Measurements from ENCODE around the gene CEACAM19. TPM values are rescaled to one million over a fixed set of nuclear protein-coding genes. Genes with fewer than 3 reads are reported as not detected.

The CEACAM19 gene
- total and polyA plus RNA-seq, 9 of the 15 experiments (the other 6 are each of a cell fraction or from before 2014, with no cell fraction given) = 0.15 to 0.30 (median 0.23) TPM; not detected in 5

GRCh38 chr19:44653977-44654774 lies 17.1 kb upstream of the CEACAM19 start (continued):
- TF ChIP-seq GTF2E2 (tag; IDR thresholded peaks at IDR 0.05) (no peak), MAFG (tag; conservative IDR thresholded peaks at IDR 0.05) (peak; percentile 57), C11orf30 (IDR thresholded peaks at IDR 0.05; ENCODE audit: low read depth) (peak; percentile 62; the same call in 1 of the 2 replicates), MAFF (IDR thresholded peaks at IDR 0.05; ENCODE audit: low read length) (peak; percentile 10; the same call in 1 of the 2 replicates), CTBP1 (IDR thresholded peaks at IDR 0.05; ENCODE audit: borderline replicate concordance) (peak; percentile 48; the same call in 1 of the 2 replicates), STAG1 (CRISPR knock-in tag; IDR thresholded peaks at IDR 0.05; ENCODE audit: borderline replicate concordance) (peak; percentile 28; the same call in 1 of the 2 replicates), KAT8 (IDR thresholded peaks at IDR 0.05; ENCODE audit: low read depth) (no peak), XRCC5 (IDR thresholded peaks at IDR 0.05; ENCODE audit: low read depth, low read length) (0 out of 2 replicates have a peak, but pooled peaks have one; percentile 39), RNF2 (IDR thresholded peaks at IDR 0.05) (no peak), USF2 (CRISPR knock-in tag; IDR thresholded peaks at IDR 0.05) (peak; percentile 18; the same call in 1 of the 2 replicates), SMC3 (conservative IDR thresholded peaks at IDR 0.05; ENCODE audit: insufficient read depth, low read depth, low read length) (peak; percentile 74), ZNF143 (CRISPR knock-in tag; IDR thresholded peaks at IDR 0.05) (no peak), MAZ (CRISPR knock-in tag; conservative IDR thresholded peaks at IDR 0.05 in 1 of 2, IDR thresholded peaks at IDR 0.05 in 1 of 2) (peak in 1 of 2 experiments; percentile 63; a peak in 2 of 4 replicates), MAFK (IDR thresholded peaks at IDR 0.05; ENCODE audit: low read length) (peak; percentile 66), RAD51 (IDR thresholded peaks at IDR 0.05; ENCODE audit: borderline replicate concordance, low read depth) (peak; percentile 42; the same call in 1 of the 2 replicates), JUND (IDR thresholded peaks at IDR 0.05; ENCODE audit: borderline replicate concordance, low read depth, low read length) (peak; percentile 45; the same call in 1 of the 2 replicates), JUND (tag; IDR thresholded peaks at IDR 0.05; ENCODE audit: borderline replicate concordance, low read depth, low read length) (no peak; the same call in 2 of the 3 replicates), RCOR1 (IDR thresholded peaks at IDR 0.05; ENCODE audit: borderline replicate concordance in 1 of 2, low read depth in 2 of 2, low read length in 2 of 2) (0 out of 4 replicates have a peak, but pooled peaks of 1 of the 2 experiments have one; percentile 31), ZBTB33 (CRISPR knock-in tag; IDR thresholded peaks at IDR 0.05) (peak; percentile 63; the same call in 1 of the 2 replicates)
- TF ChIP-seq, protein P1, sequence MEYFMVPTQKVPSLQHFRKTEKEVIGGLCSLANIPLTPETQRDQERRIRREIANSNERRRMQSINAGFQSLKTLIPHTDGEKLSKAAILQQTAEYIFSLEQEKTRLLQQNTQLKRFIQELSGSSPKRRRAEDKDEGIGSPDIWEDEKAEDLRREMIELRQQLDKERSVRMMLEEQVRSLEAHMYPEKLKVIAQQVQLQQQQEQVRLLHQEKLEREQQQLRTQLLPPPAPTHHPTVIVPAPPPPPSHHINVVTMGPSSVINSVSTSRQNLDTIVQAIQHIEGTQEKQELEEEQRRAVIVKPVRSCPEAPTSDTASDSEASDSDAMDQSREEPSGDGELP (CRISPR knock-in tag; IDR thresholded peaks at IDR 0.05; ENCODE audit: borderline replicate concordance) = peak; percentile 95
- TF ChIP-seq, protein P2, sequence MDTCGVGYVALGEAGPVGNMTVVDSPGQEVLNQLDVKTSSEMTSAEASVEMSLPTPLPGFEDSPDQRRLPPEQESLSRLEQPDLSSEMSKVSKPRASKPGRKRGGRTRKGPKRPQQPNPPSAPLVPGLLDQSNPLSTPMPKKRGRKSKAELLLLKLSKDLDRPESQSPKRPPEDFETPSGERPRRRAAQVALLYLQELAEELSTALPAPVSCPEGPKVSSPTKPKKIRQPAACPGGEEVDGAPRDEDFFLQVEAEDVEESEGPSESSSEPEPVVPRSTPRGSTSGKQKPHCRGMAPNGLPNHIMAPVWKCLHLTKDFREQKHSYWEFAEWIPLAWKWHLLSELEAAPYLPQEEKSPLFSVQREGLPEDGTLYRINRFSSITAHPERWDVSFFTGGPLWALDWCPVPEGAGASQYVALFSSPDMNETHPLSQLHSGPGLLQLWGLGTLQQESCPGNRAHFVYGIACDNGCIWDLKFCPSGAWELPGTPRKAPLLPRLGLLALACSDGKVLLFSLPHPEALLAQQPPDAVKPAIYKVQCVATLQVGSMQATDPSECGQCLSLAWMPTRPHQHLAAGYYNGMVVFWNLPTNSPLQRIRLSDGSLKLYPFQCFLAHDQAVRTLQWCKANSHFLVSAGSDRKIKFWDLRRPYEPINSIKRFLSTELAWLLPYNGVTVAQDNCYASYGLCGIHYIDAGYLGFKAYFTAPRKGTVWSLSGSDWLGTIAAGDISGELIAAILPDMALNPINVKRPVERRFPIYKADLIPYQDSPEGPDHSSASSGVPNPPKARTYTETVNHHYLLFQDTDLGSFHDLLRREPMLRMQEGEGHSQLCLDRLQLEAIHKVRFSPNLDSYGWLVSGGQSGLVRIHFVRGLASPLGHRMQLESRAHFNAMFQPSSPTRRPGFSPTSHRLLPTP (IDR thresholded peaks at IDR 0.05; ENCODE audit: borderline replicate concordance, extremely low read depth, insufficient read length) = no peak
